ACC112 (cell line): ENCODE data around the gene REX1BD.

Experiments used
- H2AFZ ChIP-seq: fragments of 200-600 bp; sonication (generic); one replicate; pipeline ENCODE4 v1.6.0; 2017; ENCODE audit warnings: antibody characterized with exemption, low read length; ENCODE audit not compliant: unreplicated experiment
- H3K27ac ChIP-seq: fragments of 200-600 bp; sonication (generic); 2 replicates; pipeline ENCODE4 v1.5.1; 2014; ENCODE audit warnings: low read depth, mild to moderate bottlenecking, antibody characterized with exemption, low read length, moderate library complexity
- H3K27me3 ChIP-seq: fragments of 200-600 bp; sonication (generic); 2 replicates; pipeline ENCODE4 v1.6.1; 2014; ENCODE audit warnings: mild to moderate bottlenecking, antibody characterized with exemption, low read length, moderate library complexity, mixed read lengths; ENCODE audit not compliant: insufficient read depth
- H3K36me3 ChIP-seq: fragments of 200-600 bp; sonication (generic); 2 replicates; pipeline ENCODE4 v1.6.1; 2016; ENCODE audit warnings: mild to moderate bottlenecking, antibody characterized with exemption, low read length, moderate library complexity, mixed read lengths; ENCODE audit not compliant: insufficient read depth
- H3K4me1 ChIP-seq: fragments of 200-600 bp; sonication (generic); one replicate; pipeline ENCODE4 v1.6.1; 2016; ENCODE audit warnings: low read length, mixed read lengths; ENCODE audit not compliant: insufficient read depth, unreplicated experiment, control insufficient read depth
- H3K4me3 ChIP-seq: fragments of 200-600 bp; sonication (generic); 2 replicates; pipeline ENCODE4 v1.5.1; 2014; ENCODE audit warnings: mild to moderate bottlenecking, low read depth, low read length
- H3K79me2 ChIP-seq: fragments of 200-600 bp; sonication (generic); one replicate; pipeline ENCODE4 v1.6.0; 2016; ENCODE audit warnings: low read length; ENCODE audit not compliant: control insufficient read depth, unreplicated experiment, insufficient read depth

REX1BD gene

GRCh38 chr19:18608805-18609716, 20.5 kb downstream of the REX1BD start:
- H3K27me3 ChIP-seq, result peaks cover 71% of the 10 kb centered on the region
- no peak overlapping the region for H2AFZ ChIP-seq
- no peaks in the 10 kb centered on the region for H3K36me3 ChIP-seq
- no peaks in the 10 kb centered on the region for H3K4me1 ChIP-seq
- no peak overlapping the region for H3K4me3 ChIP-seq
- H3K79me2 ChIP-seq, result no peaks in the 10 kb centered on the region
- no peak overlapping the region for H3K27ac ChIP-seq

GRCh38 chr19:18609717-18610051, 21.1 kb downstream of the REX1BD start:
- no peak overlapping the region for H2AFZ ChIP-seq
- peaks cover 71% of the 10 kb centered on the region for H3K27me3 ChIP-seq
- no peak overlapping the region for H3K27ac ChIP-seq
- H3K79me2 ChIP-seq, result no peaks in the 10 kb centered on the region
- H3K36me3 ChIP-seq, result no peaks in the 10 kb centered on the region
- H3K4me3 ChIP-seq, result no peak overlapping the region
- H3K4me1 ChIP-seq, result no peaks in the 10 kb centered on the region

GRCh38 chr19:18610245-18610555, 21.6 kb downstream of the REX1BD start:
- Histone ChIP-seq H3K27me3 (peaks cover 71% of the 10 kb centered on the region), H3K27ac (no peak overlapping the region), H3K79me2 (no peaks in the 10 kb centered on the region), H3K4me1 (no peaks in the 10 kb centered on the region), H3K4me3 (no peak overlapping the region), H3K36me3 (no peaks in the 10 kb centered on the region), H2AFZ (no peak overlapping the region)

GRCh38 chr19:18610556-18611326, 22.1 kb downstream of the REX1BD start:
- Histone ChIP-seq H3K27me3 (peaks cover 66% of the 10 kb centered on the region), H3K4me3 (no peak overlapping the region), H3K27ac (no peak overlapping the region), H3K36me3 (no peaks in the 10 kb centered on the region), H2AFZ (no peak overlapping the region), H3K4me1 (no peaks in the 10 kb centered on the region), H3K79me2 (no peaks in the 10 kb centered on the region)

GRCh38 chr19:18611327-18612050, 22.9 kb downstream of the REX1BD start:
- H3K27me3 ChIP-seq, result peaks cover 62% of the 10 kb centered on the region
- no peak overlapping the region for H2AFZ ChIP-seq
- no peak overlapping the region for H3K4me3 ChIP-seq
- no peaks in the 10 kb centered on the region for H3K79me2 ChIP-seq
- H3K27ac ChIP-seq, result no peak overlapping the region
- H3K4me1 ChIP-seq, result no peaks in the 10 kb centered on the region
- H3K36me3 ChIP-seq, result no peaks in the 10 kb centered on the region

GRCh38 chr19:18612051-18612771, 23.6 kb downstream of the REX1BD start:
- H2AFZ ChIP-seq, result no peak overlapping the region
- H3K27ac ChIP-seq, result no peak overlapping the region
- no peaks in the 10 kb centered on the region for H3K4me1 ChIP-seq
- no peaks in the 10 kb centered on the region for H3K36me3 ChIP-seq
- H3K27me3 ChIP-seq, result peaks cover 61% of the 10 kb centered on the region
- no peaks in the 10 kb centered on the region for H3K79me2 ChIP-seq
- peak overlapping the region; percentile 76 for H3K4me3 ChIP-seq

GRCh38 chr19:18612772-18613588, 24.4 kb downstream of the REX1BD start, which contains the start of gene TMEM59L:
TSS of gene TMEM59L (plus strand) at chr19:18612870. CDS start at chr19:18612959, 89 bp downstream.
- H3K27ac ChIP-seq, result no peak within 1 kb of the TSS
- no peaks in the 10 kb centered on the region for H3K79me2 ChIP-seq
- no peaks in the 10 kb centered on the region for H3K4me1 ChIP-seq
- no peaks in the 10 kb centered on the region for H3K36me3 ChIP-seq
- H3K27me3 ChIP-seq, result peaks cover 54% of the 10 kb centered on the region
- H2AFZ ChIP-seq, result no peak within 1 kb of the TSS
- H3K4me3 ChIP-seq, result peak within 1 kb of the TSS; percentile 76

- Histone ChIP-seq H3K79me2 (no peaks in the 10 kb centered on the region), H3K4me3 (no peak overlapping the region), H3K4me1 (no peaks in the 10 kb centered on the region), H3K27me3 (peaks cover 46% of the 10 kb centered on the region), H3K36me3 (no peaks in the 10 kb centered on the region), H2AFZ (no peak overlapping the region), H3K27ac (no peak overlapping the region)
Observed at GRCh38 chr19:18613589-18614234, 25.1 kb downstream of the REX1BD start.

- H2AFZ ChIP-seq, result no peak overlapping the region
- H3K4me3 ChIP-seq, result no peak overlapping the region
- H3K4me1 ChIP-seq, result no peaks in the 10 kb centered on the region
- H3K27ac ChIP-seq, result no peak overlapping the region
- no peaks in the 10 kb centered on the region for H3K79me2 ChIP-seq
- H3K27me3 ChIP-seq, result peaks cover 25% of the 10 kb centered on the region
- H3K36me3 ChIP-seq, result no peaks in the 10 kb centered on the region
Observed at GRCh38 chr19:18616023-18616422, 27.4 kb downstream of the REX1BD start.
